Measurements from ENCODE around the gene TSR3. TPM values are rescaled to one million over a fixed set of nuclear protein-coding genes. Genes with fewer than 3 reads are reported as not detected.

The TSR3 gene
- total and polyA plus RNA-seq, 2 donors (not counting 1 experiment from before 2014, with no cell fraction given) = 35.7 to 43.7 TPM

- H3K79me2 ChIP-seq (ENCODE audit: control insufficient read depth, insufficient read depth, low read length) = peaks cover 25% of the 10 kb centered on the region
- ATAC-seq (ENCODE audit: low read depth) (no peak), DNase-seq (no peak)
- Mint-ChIP-seq H3K9me3 (ENCODE audit: insufficient read depth) (no peaks in the 10 kb centered on the region), H3K4me3 (no peak overlapping the region), H3K4me1 (peaks cover 5% of the 10 kb centered on the region), H3K27ac (no peak overlapping the region), H3K27me3 (no peaks in the 10 kb centered on the region)
- ChIA-PET CTCF (no interaction called here), POLR2A (interaction anchor here (0.7 to 0.9 kb wide), 2 partner anchors 8 to 12 kb away, joined by 3 to 7 read pairs; no protein-coding TSS in a partner anchor)
- H3K36me3 ChIP-seq (replicated peaks in 1 of 2; ENCODE audit: control extremely low read depth in 1 of 2, control insufficient read depth in 1 of 2, extremely low read depth in 1 of 2, insufficient read depth in 2 of 2, low read length in 1 of 2) = peaks cover 0 to 61% of the 10 kb centered on the region in 2 experiments
- H3K9ac ChIP-seq (ENCODE audit: low read length) = no peak overlapping the region
- H3K4me2 ChIP-seq (replicated peaks; ENCODE audit: low read depth, low read length, poor library complexity, severe bottlenecking) = no peak overlapping the region
- H3K4me1 ChIP-seq (ENCODE audit: control insufficient read depth in 2 of 2, insufficient read depth in 2 of 2, low read length in 2 of 2) = peaks cover 0 to 23% of the 10 kb centered on the region in 2 donors
- no peak overlapping the region for H2AFZ ChIP-seq (ENCODE audit: insufficient read depth, low read depth, low read length, poor library complexity, severe bottlenecking)
- H3K9me3 ChIP-seq (ENCODE audit: control extremely low read depth in 1 of 3, control insufficient read depth in 2 of 3, insufficient read depth in 1 of 3, low read length in 2 of 3) = no peaks in the 10 kb centered on the region
- intact Hi-C loops (cut with micrococcal nuclease) = no loop called here
- H4K20me1 ChIP-seq (ENCODE audit: control insufficient read depth, insufficient read depth, low read length, poor library complexity, severe bottlenecking) = peaks cover 60% of the 10 kb centered on the region
- 94% methylated on average over 31 of the region's 35 CpGs for WGBS (ENCODE audit: insufficient coverage)
- no peaks in the 10 kb centered on the region for H3K27me3 ChIP-seq (replicated peaks in 1 of 4; ENCODE audit: control extremely low read depth in 1 of 4, control insufficient read depth in 3 of 4, insufficient read depth in 4 of 4, low read length in 3 of 4)
- TF ChIP-seq CTCF (IDR thresholded peaks at IDR 0.05) = no peak
- TF ChIP-seq EZH2 (IDR thresholded peaks at IDR 0.05; ENCODE audit: borderline replicate concordance, insufficient read depth, low read depth, low read length, poor library complexity, severe bottlenecking) = no peak
- no peak overlapping the region for H3K27ac ChIP-seq (ENCODE audit: low read length in 2 of 2)
- H3K4me3 ChIP-seq (ENCODE audit: control extremely low read depth in 1 of 5, extremely low read depth in 1 of 5, insufficient read depth in 1 of 5, low read depth in 2 of 5, low read length in 4 of 5) = no peak overlapping the region
Observed at GRCh38 chr16:1323296-1324239, 28.1 kb downstream of the TSR3 start.

- Histone ChIP-seq H3K4me2 (replicated peaks; ENCODE audit: low read depth, low read length, poor library complexity, severe bottlenecking) (no peak overlapping the region), H3K27ac (ENCODE audit: low read length in 2 of 2) (no peak overlapping the region), H2AFZ (ENCODE audit: insufficient read depth, low read depth, low read length, poor library complexity, severe bottlenecking) (no peak overlapping the region), H3K79me2 (ENCODE audit: control insufficient read depth, insufficient read depth, low read length) (peaks cover 37% of the 10 kb centered on the region), H3K27me3 (replicated peaks in 1 of 4; ENCODE audit: control extremely low read depth in 1 of 4, control insufficient read depth in 3 of 4, insufficient read depth in 4 of 4, low read length in 3 of 4) (no peaks in the 10 kb centered on the region), H3K4me3 (ENCODE audit: control extremely low read depth in 1 of 5, extremely low read depth in 1 of 5, insufficient read depth in 1 of 5, low read depth in 2 of 5, low read length in 4 of 5) (no peak overlapping the region), H3K36me3 (replicated peaks in 1 of 2; ENCODE audit: control extremely low read depth in 1 of 2, control insufficient read depth in 1 of 2, extremely low read depth in 1 of 2, insufficient read depth in 2 of 2, low read length in 1 of 2) (peaks cover 0 to 72% of the 10 kb centered on the region in 2 experiments), H3K9ac (ENCODE audit: low read length) (no peak overlapping the region), H3K4me1 (ENCODE audit: control insufficient read depth in 2 of 2, insufficient read depth in 2 of 2, low read length in 2 of 2) (peaks cover 0 to 19% of the 10 kb centered on the region in 2 donors), H3K9me3 (ENCODE audit: control extremely low read depth in 1 of 3, control insufficient read depth in 2 of 3, insufficient read depth in 1 of 3, low read length in 2 of 3) (no peaks in the 10 kb centered on the region), H4K20me1 (ENCODE audit: control insufficient read depth, insufficient read depth, low read length, poor library complexity, severe bottlenecking) (peaks cover 71% of the 10 kb centered on the region)
- intact Hi-C loops (cut with micrococcal nuclease) = no loop called here
- CTCF ChIA-PET = no interaction called here
- POLR2A ChIA-PET = interaction anchor here (0.7 kb wide), 1 partner anchor 170 kb away, joined by 3 read pairs; no protein-coding TSS in a partner anchor
- H3K4me1 Mint-ChIP-seq = peaks cover 5% of the 10 kb centered on the region
- no peaks in the 10 kb centered on the region for H3K9me3 Mint-ChIP-seq (ENCODE audit: insufficient read depth)
- H3K27me3 Mint-ChIP-seq = no peaks in the 10 kb centered on the region
- TF ChIP-seq EZH2 (IDR thresholded peaks at IDR 0.05; ENCODE audit: borderline replicate concordance, insufficient read depth, low read depth, low read length, poor library complexity, severe bottlenecking) (no peak), CTCF (IDR thresholded peaks at IDR 0.05) (no peak)
- ATAC-seq (ENCODE audit: low read depth) = no peak
- DNase-seq = no peak
- H3K27ac Mint-ChIP-seq = no peak overlapping the region
- no peak overlapping the region for H3K4me3 Mint-ChIP-seq
- WGBS (ENCODE audit: insufficient coverage) = 97% methylated on average over 7 of the region's 8 CpGs
Observed at GRCh38 chr16:1322407-1322806, 29.3 kb downstream of the TSR3 start.

Measured in B cell (primary cell).